Stimulated activated naive B cell treated with anti-CD40 and anti-IgM and Interleukin-4, amounts not matched to agents 10 μg/mL and 1 μg/mL and 100 μg/mL, for 72 hours (primary cell): Measurements from ENCODE around the gene ATP6V1B1.

ENCODE experiments used
- ATAC-seq, 2 donors: fragments of 150-1000 bp; cut with Tn5 transposase; replicated peaks; 2 replicates each; pipeline ENCODE4 v1.10.0; 2021; ENCODE audit warnings: moderate library complexity in 1 of 2
- DNase-seq: peaks from one replicate; pipeline ENCODE4 v3.0.0; 2021
- H3K27ac Mint-ChIP-seq: one replicate; pipeline ENCODE4 v1.8.0; 2022; ENCODE audit warnings: mild to moderate bottlenecking, mixed read lengths
- H3K27me3 Mint-ChIP-seq, 2 donors: one replicate each; pipeline ENCODE4 v1.8.0; 2022; ENCODE audit warnings: mixed read lengths in 2 of 2
- H3K36me3 Mint-ChIP-seq, 2 donors: one replicate each; pipeline ENCODE4 v1.8.0; 2022; ENCODE audit warnings: mixed read lengths in 2 of 2, mild to moderate bottlenecking in 1 of 2
- H3K4me1 Mint-ChIP-seq, 2 donors: one replicate each; pipeline ENCODE4 v1.8.0; 2022; ENCODE audit warnings: mixed read lengths in 2 of 2, mild to moderate bottlenecking in 1 of 2
- H3K4me3 Mint-ChIP-seq, 2 donors: one replicate each; pipeline ENCODE4 v1.8.0; 2022; ENCODE audit warnings: mild to moderate bottlenecking in 2 of 2, mixed read lengths in 2 of 2, moderate library complexity in 1 of 2
- H3K9me3 Mint-ChIP-seq, 2 donors: one replicate each; pipeline ENCODE4 v1.8.0; 2022; ENCODE audit warnings: mixed read lengths in 2 of 2, mild to moderate bottlenecking in 1 of 2

Gene ATP6V1B1

DNA sequence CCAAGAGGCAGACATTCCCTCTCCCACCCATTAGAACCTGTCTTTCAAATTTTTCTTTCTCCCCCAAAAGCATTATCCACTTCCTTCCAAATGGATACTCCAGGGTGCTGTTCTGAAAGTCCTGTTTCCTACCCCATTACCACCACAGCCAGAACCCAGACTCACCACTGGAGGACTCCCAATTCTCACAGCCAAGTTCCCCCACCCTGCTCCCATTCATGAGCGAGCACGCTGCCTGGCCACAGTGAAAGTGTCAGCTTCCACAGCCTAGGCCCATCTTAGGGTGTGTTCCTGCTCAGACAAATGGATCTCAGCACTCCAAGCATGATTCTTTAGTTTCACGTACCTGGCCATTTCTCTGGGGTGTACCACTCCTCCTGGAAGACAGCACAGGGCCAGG lies 38.9 kb downstream of the ATP6V1B1 start:
- no peaks in the 10 kb centered on the region for H3K9me3 Mint-ChIP-seq
- DNase-seq (no peak), ATAC-seq (no peak)
- no peak overlapping the region for H3K27ac Mint-ChIP-seq
- peaks cover 0 to 9% of the 10 kb centered on the region in 2 donors for H3K36me3 Mint-ChIP-seq
- peaks cover 11 to 17% of the 10 kb centered on the region in 2 donors for H3K4me1 Mint-ChIP-seq
- peaks cover 10 to 13% of the 10 kb centered on the region in 2 donors for H3K27me3 Mint-ChIP-seq
- H3K4me3 Mint-ChIP-seq: no peak overlapping the region

DNA sequence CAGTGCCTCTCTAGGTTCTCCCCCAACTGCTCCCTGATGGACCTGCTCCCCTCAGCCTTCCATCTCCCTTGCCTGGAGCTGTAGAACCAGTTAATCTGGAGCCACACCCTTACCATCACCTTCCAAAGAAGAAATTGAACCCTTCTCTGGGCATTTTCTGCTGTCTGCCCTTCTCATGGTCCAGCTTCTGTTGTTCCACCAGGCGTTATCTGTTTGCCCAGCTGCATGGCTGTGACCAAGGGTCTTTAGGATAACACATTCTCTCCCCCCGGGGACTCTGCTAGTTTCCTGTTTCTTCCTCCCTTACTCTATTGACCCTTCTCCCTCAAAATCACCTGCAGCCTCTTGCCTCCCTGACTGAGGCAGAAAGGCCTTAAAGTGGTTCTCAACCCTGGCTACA lies 39.5 kb downstream of the ATP6V1B1 start:
- Mint-ChIP-seq H3K4me1 (peaks cover 11 to 17% of the 10 kb centered on the region in 2 donors), H3K36me3 (peaks cover 0 to 9% of the 10 kb centered on the region in 2 donors), H3K27ac (no peak overlapping the region), H3K4me3 (no peak overlapping the region), H3K9me3 (no peaks in the 10 kb centered on the region), H3K27me3 (peaks cover 10 to 13% of the 10 kb centered on the region in 2 donors)
- DNase-seq (no peak), ATAC-seq (no peak)

DNA sequence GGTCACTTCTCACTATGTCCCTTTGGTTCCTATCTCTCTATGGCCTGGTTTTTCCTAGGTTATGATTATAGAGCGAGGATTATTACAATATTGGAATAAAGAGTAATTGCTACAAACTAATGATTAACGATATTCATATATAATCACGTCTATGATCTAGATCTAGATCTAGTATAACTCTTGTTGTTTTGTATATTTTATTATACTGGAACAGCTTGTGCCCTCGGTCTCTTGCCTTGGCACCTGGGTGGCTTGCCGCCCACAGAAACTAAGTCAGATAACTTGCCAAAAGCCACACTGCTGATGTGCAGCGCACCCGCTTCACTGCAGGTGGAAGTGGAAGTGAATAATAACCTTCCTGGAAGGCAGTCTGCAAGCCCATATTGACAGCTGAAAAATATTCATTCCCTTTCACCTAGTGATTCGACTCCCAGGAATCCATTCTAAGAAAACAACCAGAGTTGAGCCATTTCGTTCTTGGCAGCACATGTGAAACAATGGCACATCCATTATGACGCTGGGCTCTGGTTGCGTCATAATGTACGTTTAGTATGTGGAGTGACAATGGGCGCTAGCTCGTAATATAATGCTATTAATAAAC lies 42.0 kb downstream of the ATP6V1B1 start:
- Mint-ChIP-seq H3K27ac (peak overlapping the region; percentile 95), H3K4me3 (peak overlapping the region; percentile 88 to 93), H3K27me3 (peaks cover 0 to 5% of the 10 kb centered on the region in 2 donors), H3K9me3 (no peaks in the 10 kb centered on the region), H3K4me1 (peaks cover 11 to 17% of the 10 kb centered on the region in 2 donors), H3K36me3 (peaks cover 4 to 12% of the 10 kb centered on the region in 2 donors)
- ATAC-seq (peak; percentile 54 to 61), DNase-seq (peak; percentile 29)

DNA sequence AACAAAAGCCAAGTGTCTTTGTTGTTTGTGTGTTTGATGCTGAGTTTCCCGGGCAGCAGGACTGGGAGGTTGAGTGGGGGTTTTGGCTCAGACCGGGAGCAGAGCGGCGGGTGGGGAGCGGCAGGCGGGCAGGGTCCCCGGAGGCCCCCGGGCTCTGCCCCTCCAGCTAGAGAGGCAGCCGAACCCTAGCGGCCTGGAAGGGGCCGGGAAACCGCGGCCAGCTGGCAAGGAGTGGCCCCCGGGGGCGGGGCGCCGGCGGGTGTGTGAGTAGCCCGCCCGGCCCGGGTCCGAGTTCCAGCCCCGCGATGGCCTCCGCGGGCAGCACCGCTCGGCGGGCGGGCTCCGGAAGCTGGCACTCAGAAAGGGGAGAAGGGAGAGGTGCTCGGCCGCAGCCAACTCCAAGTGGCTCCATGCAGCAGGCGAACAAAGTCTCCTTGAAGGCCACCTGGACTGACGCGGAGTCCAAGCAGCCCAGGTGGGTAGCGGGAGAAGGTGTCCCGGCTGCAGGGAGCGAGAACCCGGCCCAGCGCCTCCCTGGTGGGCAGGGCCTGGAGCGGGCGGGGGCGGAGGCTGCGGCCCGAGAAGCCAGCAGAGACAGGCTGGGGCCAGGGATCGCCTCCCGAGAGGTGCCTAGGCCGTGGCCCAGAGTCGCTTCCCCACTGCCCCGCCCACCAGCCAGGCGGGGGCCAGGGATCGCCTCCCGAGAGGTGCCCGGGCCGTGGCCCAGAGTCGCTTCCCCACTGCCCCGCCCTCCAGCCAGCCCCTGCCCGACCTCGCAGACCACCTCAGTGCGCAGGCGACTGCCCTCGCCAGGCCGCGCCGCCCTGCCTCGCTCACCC lies 42.9 kb downstream of the ATP6V1B1 start, which contains the start of gene ANKRD53:
Gene ANKRD53 (plus strand): TSS at position 290 of the 839 bp plus-strand sequence. CDS start 16 bp downstream, at position 306.
- Mint-ChIP-seq H3K4me1 (peaks cover 11 to 17% of the 10 kb centered on the region in 2 donors), H3K4me3 (peak within 1 kb of the TSS; percentile 88 to 93), H3K27me3 (peaks cover 0 to 5% of the 10 kb centered on the region in 2 donors), H3K36me3 (peaks cover 4 to 12% of the 10 kb centered on the region in 2 donors), H3K27ac (peak within 1 kb of the TSS; percentile 95), H3K9me3 (no peaks in the 10 kb centered on the region)
- DNase-seq (peak; percentile 16), ATAC-seq (peak; percentile 47 to 54)

DNA sequence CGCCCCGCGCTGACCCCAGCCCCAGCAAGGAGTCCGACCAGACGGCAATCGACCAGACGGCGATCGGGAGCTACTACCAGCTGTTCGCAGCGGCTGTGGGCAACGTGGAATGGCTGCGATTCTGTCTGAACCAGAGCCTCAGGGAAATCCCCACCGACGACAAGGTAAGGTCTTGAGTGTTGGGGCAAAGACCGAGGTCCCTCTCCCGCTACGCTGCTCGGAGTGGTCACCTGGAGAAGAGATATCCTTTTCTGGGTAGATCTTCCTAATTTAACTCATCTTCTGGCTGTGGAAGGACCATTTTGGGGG lies 43.4 kb downstream of the ATP6V1B1 start:
- ATAC-seq: no peak
- Mint-ChIP-seq H3K27me3 (peaks cover 0 to 5% of the 10 kb centered on the region in 2 donors), H3K4me1 (peaks cover 11 to 18% of the 10 kb centered on the region in 2 donors), H3K27ac (no peak overlapping the region), H3K9me3 (no peaks in the 10 kb centered on the region), H3K36me3 (peaks cover 4 to 18% of the 10 kb centered on the region in 2 donors), H3K4me3 (no peak overlapping the region)
- DNase-seq: no peak

DNA sequence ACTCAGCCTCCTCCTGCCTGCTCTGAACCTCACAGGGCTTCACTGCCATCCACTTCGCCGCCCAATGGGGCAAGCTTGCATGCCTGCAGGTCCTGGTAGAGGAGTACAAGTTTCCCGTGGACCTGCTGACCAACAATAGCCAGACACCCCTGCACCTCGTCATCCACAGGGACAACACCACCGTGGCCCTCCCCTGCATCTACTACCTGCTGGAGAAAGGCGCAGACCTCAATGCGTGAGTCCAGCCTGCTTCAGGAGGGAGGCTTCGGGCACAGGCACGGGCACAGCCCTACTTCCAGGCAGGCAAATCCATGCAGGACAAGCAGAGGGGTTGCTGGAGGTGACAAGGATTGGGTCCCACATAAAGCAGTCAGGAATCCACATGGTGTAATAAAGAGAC lies 43.9 kb downstream of the ATP6V1B1 start:
- DNase-seq (no peak), ATAC-seq (no peak)
- Mint-ChIP-seq H3K27ac (no peak overlapping the region), H3K27me3 (peaks cover 0 to 2% of the 10 kb centered on the region in 2 donors), H3K36me3 (peaks cover 4 to 21% of the 10 kb centered on the region in 2 donors), H3K4me3 (no peak overlapping the region), H3K4me1 (peaks cover 16 to 23% of the 10 kb centered on the region in 2 donors), H3K9me3 (no peaks in the 10 kb centered on the region)

DNA sequence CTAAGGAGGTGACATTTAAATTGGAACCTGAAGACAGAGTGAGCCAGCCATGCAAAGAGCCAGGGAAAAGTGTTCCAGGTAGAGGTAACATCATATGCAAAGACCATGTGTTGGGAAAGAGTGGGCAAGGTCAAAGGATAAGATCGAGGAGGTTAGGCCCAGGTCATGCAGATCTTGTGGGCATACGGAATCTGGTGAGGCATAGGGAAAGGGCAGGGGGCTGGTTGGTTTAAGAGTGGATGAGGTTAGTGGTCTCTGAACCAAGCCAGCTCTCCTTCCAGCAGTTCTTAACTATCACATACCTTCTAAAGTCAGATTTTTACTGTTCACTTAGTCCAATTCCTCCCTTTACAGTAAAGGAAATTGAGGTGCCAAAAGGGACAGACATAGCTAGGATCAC lies 45.7 kb downstream of the ATP6V1B1 start:
- H3K9me3 Mint-ChIP-seq: no peaks in the 10 kb centered on the region

DNA sequence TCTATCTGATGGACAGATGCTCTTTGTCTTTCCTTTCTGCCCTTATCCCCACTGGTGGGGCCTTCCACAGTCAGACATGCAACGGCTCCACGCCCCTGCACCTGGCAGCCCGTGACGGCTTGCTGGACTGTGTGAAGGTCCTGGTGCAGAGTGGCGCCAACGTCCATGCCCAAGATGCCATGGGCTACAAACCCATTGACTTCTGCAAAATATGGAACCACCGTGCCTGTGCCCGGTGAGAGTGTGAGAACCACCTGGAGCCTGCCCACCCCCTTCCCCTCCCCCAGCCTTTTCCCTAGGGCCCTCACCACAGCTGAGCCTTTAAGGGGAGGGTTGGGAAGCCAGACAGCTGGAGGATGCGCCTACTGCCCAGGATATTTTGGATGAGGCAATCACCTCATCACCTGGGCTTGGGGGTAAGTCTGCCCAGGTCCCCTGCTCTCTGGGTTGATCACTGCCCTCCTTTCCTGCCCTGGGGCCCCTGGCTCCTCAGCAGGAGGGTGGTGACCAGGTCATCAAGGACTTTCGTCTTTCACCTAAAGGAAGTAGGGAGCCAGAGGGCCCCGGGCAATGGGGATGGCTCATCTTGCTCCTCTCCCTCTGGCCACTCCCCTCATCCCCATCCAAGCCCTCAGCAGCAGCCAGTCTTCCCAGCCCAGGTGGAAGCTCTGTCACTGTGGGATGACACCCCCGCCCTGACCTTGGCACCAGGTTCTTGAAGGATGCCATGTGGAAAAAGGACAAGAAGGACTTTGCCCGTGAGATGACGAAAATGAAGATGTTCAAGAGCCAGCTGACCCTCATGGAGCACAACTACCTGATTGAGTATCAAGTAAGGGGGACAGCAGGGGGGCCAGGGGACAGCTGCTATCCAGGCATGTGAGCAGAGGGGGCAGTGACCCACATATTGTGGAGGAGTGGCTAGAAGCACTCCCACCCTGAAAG lies 46.4 kb downstream of the ATP6V1B1 start:
- H3K4me1 Mint-ChIP-seq: peaks cover 24 to 34% of the 10 kb centered on the region in 2 donors
- DNase-seq: no peak
- H3K9me3 Mint-ChIP-seq: no peaks in the 10 kb centered on the region
- H3K27ac Mint-ChIP-seq: no peak overlapping the region
- no peak overlapping the region for H3K4me3 Mint-ChIP-seq
- no peaks in the 10 kb centered on the region for H3K27me3 Mint-ChIP-seq
- no peak for ATAC-seq
- H3K36me3 Mint-ChIP-seq: peaks cover 20 to 36% of the 10 kb centered on the region in 2 donors

More for the DNA sequence above, 45.7 kb downstream of the ATP6V1B1 start:
- no peaks in the 10 kb centered on the region for H3K27me3 Mint-ChIP-seq
- H3K27ac Mint-ChIP-seq: no peak overlapping the region
- DNase-seq (no peak), ATAC-seq (no peak)
- H3K4me1 Mint-ChIP-seq: peaks cover 28 to 40% of the 10 kb centered on the region in 2 donors
- no peak overlapping the region for H3K4me3 Mint-ChIP-seq
- peaks cover 13 to 29% of the 10 kb centered on the region in 2 donors for H3K36me3 Mint-ChIP-seq

DNA sequence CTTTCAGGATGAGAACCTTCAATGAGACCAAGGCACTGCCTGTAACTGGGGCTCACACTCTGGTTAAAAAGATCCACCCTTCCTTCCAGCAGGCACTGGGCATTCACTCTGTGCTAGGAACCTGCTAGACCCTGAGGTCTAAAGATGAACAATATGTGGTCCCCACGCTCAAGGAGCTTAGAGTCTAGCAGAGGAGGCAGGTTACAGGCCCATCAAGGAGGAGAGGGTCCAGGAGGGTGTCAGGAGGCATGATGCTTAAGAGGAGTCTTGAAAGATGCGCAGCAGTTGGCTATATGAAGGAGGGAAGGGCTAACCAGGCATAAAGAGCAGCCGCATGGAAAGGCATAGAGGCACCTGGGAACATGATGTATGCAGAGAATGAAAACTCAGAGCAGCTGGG lies 47.3 kb downstream of the ATP6V1B1 start:
- ATAC-seq: no peak
- no peak overlapping the region for H3K4me3 Mint-ChIP-seq
- no peak overlapping the region for H3K27ac Mint-ChIP-seq

DNA sequence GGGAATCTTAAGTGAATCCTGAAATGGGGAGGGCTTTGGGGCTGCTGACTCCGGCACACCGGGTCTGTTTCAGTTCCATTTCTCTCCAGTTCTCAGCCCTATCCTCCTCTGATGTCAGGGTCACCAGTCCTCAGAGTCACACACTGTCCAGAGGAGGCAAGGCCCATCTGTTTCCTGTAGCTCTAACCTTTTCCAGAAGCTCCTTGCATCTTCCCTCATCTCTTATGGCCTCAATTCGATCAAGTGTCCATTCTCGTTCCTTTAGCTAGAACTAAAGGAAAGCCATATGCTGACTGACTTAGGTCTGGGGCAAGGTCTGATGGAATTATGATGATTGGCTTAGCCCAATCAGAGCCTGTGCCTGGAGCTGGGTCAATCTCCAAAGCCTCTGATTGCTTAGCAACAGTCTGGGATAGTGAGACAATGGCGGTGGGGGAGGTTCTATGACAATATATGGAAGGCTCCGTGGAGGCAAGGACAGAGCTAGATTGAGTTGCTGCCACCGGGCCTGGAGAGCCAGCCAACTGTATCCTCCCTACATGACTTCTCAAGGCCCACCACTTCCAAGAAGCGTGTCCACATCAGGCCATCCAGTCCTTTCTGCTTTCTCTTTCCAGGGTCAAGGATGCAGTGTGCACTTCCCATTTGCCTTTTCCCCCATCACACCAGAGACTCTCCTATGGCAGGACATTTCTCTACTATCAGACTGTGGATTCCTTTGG lies 48.0 kb downstream of the ATP6V1B1 start:
- no peak for ATAC-seq
- H3K9me3 Mint-ChIP-seq: no peaks in the 10 kb centered on the region

More for the DNA sequence above, 47.3 kb downstream of the ATP6V1B1 start:
- H3K36me3 Mint-ChIP-seq: peaks cover 26 to 44% of the 10 kb centered on the region in 2 donors
- H3K9me3 Mint-ChIP-seq: no peaks in the 10 kb centered on the region
- DNase-seq: no peak
- H3K4me1 Mint-ChIP-seq: peaks cover 20 to 28% of the 10 kb centered on the region in 2 donors
- no peaks in the 10 kb centered on the region for H3K27me3 Mint-ChIP-seq

DNA sequence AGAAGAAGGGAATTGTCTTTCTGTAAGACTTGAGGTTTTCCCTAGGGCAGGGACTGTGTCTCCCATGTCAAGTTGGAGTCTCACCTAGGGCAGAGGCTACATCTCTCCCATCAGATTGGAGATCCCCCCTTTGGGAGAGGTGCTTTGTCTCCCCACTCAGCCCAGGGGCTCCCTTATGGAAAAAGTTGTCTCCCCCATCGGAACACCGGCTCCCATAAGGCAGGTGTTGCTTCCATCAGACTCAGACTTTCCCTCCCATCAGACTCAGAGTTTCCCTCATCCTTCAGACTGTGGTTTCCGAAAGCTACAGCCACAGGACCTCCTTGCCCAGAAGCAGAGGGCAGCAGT lies 48.5 kb downstream of the ATP6V1B1 start:
- peak overlapping the region in 1 of 2 donors; percentile 36 for H3K4me3 Mint-ChIP-seq
- H3K4me1 Mint-ChIP-seq: peaks cover 19 to 23% of the 10 kb centered on the region in 2 donors
- H3K27ac Mint-ChIP-seq: no peak overlapping the region
- ATAC-seq (no peak), DNase-seq (no peak)
- H3K27me3 Mint-ChIP-seq: no peaks in the 10 kb centered on the region
- H3K36me3 Mint-ChIP-seq: peaks cover 32 to 52% of the 10 kb centered on the region in 2 donors
- H3K9me3 Mint-ChIP-seq: no peaks in the 10 kb centered on the region

More for the DNA sequence above, 48.0 kb downstream of the ATP6V1B1 start:
- no peak for DNase-seq
- Mint-ChIP-seq H3K4me1 (peaks cover 19 to 23% of the 10 kb centered on the region in 2 donors), H3K27ac (no peak overlapping the region), H3K4me3 (no peak overlapping the region), H3K27me3 (no peaks in the 10 kb centered on the region), H3K36me3 (peaks cover 29 to 48% of the 10 kb centered on the region in 2 donors)

DNA sequence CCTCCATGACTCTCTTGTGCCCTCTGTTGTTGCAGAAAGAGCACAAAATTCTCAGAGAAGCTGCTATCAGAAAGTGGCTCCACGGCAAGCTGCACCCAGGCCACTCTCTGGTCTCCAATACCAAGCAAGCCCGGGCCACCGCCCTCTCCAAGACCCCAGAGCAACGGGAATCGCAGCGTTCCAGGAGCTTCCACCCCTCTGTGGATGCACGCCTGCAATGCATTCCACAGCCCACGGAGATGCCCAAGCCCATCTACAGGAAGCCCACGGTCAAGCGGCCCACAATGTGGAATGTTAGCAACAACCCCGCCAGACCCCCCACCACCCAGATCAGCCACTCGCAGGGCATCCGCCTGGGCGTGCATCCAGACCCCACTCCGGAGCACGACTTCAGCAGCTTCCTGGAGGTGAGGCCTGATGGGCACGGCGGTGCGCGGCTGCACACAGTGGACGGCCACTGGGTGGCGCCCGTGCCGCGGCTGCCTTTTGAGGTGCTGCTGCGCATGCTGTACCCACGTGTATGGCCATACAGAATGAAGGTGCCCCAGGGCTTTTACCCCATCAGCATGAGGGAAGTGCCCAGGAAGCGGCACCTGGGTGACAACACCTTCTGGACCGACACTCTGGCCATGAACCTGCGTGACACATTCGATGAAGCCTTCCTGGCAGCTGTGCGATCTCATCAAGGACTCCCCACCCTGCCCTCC lies 49.0 kb downstream of the ATP6V1B1 start:
- peak; percentile 49 for DNase-seq
- Mint-ChIP-seq H3K27ac (no peak overlapping the region), H3K27me3 (no peaks in the 10 kb centered on the region), H3K9me3 (no peaks in the 10 kb centered on the region), H3K36me3 (peaks cover 32 to 52% of the 10 kb centered on the region in 2 donors), H3K4me3 (peak overlapping the region in 1 of 2 donors; percentile 36), H3K4me1 (peaks cover 19 to 23% of the 10 kb centered on the region in 2 donors)
- peak; percentile 99 for ATAC-seq

DNA sequence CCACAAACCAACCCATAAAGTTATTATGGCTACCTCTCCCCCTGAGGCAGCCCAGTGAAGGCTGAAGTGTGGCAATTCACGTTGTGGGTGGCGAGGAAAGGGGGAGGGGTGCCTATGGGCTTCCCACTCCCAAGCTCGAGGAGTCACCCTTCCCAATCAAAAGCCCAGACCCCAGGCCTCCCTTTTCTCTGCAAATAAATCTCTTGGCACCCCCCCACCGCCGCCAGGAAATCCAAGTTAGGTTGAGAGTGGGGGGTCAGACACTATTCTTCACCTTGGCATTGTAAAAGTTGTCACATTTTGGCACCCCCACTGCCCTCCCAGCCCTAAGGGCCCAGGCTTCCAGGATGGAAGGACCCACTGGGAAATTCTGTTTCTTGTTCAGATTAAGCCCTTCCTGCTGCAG lies 49.6 kb downstream of the ATP6V1B1 start:
- DNase-seq: no peak
- H3K36me3 Mint-ChIP-seq: peaks cover 32 to 52% of the 10 kb centered on the region in 2 donors
- no peaks in the 10 kb centered on the region for H3K27me3 Mint-ChIP-seq
- H3K27ac Mint-ChIP-seq: no peak overlapping the region
- peaks cover 19 to 25% of the 10 kb centered on the region in 2 donors for H3K4me1 Mint-ChIP-seq
- no peak for ATAC-seq
- peak overlapping the region in 1 of 2 donors; percentile 23 for H3K4me3 Mint-ChIP-seq
- no peaks in the 10 kb centered on the region for H3K9me3 Mint-ChIP-seq
